GM04504 (cell line): ENCODE measurements around the gene SFRP5.
A peak's percentile ranks its signal among the peaks of the same experiment; 100 is the strongest.

Source experiments
- DNase-seq: peaks from one replicate; pipeline ENCODE4 v3.0.0-alpha.2; 2012; ENCODE audit warnings: low read depth

The SFRP5 gene, protein sequence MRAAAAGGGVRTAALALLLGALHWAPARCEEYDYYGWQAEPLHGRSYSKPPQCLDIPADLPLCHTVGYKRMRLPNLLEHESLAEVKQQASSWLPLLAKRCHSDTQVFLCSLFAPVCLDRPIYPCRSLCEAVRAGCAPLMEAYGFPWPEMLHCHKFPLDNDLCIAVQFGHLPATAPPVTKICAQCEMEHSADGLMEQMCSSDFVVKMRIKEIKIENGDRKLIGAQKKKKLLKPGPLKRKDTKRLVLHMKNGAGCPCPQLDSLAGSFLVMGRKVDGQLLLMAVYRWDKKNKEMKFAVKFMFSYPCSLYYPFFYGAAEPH

DNA sequence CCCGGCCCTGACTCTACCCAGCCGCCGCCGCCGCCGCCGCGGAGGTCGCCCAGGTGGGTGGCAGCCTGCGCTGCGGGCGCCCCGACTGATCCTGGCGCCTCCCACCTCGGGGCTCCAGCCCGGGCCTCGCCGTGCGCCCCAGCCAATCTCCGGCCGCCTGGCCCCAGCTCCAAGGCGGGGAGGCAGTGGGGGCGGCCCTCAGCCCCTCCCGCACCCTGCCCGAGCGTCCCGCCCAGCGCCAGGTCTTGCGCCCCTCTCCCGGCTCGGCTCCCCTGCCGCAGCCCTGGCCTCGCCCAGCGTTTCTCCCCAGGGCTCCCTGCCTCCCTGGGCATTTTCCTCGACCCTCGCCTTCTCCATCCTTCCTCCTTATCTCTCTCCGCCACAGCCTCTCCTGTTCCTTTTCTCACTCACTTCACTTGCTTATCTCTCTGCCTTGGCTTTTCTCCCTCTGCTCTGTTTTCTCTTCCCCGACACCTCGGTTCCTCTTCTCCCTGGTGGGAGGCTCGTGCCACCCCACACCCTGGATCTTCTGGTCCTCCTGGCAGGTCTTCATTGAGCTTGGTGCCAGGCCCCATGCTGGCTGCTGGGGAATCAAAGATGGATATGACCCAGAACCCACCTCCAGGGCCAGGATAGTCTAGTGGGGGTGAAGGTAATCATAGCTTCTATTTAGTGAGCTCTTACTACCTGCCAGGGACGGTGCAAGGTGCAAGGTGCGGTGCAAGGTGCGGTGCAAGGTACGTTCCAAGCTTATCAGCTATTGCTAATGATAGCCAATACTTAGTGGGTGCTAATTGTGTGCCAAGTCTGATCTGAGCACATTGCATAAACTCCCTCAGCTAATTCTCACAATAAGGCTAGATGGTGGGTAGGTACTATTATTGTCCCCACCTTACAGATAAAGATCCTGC is at the start of gene SFRP5:
Gene SFRP5 (minus strand): TSS at position 87 of the 911 bp plus-strand sequence. CDS start 166 bp downstream, outside the sequence.
- DNase-seq: no peak

DNA sequence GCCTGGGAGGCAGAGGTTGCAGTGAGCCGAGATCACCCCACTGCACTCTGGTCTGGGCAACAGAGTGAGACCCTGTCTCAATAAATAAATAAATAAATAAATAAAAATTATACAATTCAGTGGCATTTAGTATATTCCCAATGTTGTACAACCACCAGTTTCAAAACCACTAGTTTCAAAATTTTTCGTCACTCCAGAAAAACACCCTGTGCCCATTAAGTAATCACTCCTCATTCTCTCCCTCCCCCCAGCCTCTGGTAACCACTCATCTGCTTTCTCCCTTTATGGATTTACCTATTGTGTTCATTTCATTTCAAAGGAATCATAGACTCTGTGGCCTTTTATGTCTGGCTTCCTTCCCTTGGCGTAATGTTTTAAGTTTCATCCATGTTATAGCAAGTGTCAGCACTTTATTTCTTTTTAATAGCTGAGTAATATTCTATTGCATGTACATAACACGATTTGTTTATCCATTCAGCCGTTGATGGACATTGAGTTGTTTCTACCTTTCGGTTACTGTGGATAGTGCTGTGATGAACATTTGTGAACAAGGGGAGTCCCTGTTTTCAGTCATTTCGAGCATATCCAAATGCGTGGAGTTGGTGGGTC is 48.4 kb upstream of the SFRP5 start:
- no peak for DNase-seq

DNA sequence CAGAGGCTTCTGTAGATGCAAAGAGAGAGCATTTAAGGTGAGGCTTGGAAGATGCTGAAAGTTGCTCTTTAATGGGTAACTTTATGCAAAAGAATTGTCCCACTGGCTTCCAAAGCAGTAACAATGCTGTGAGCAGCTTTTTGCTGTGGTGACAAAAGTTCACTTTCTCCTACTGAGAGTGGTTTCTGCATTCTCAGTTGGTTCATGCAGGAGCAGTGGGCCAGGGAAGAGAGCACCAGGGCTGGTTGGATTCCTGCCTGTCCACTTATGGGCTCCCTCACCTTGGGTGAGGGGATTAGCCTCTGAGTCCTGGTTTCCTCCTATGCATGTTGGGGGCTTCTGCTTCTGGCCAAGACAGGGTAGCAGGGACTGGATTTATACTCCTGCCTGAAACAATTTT is 46.8 kb upstream of the SFRP5 start:
- no peak for DNase-seq

DNA sequence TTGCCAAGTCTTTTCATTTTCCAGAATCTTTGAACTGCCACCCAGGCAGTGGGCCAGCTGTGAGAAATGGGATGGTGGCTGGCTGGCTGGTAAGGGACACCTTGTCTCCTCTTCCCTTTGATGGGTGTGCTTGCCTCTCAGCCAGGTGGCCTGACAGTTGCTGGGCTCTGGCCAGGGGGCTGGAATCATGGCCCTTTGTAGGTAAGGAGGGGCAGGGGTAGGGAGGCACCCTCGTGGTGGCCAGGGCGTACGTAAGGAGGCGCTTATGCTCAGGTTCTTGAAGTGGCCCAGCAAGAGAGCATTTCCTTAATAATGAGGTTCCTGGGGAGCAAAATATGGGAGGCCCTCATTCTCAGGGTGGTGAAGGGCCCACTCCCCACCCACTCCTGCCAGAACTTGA is 44.8 kb upstream of the SFRP5 start:
- no peak for DNase-seq

DNA sequence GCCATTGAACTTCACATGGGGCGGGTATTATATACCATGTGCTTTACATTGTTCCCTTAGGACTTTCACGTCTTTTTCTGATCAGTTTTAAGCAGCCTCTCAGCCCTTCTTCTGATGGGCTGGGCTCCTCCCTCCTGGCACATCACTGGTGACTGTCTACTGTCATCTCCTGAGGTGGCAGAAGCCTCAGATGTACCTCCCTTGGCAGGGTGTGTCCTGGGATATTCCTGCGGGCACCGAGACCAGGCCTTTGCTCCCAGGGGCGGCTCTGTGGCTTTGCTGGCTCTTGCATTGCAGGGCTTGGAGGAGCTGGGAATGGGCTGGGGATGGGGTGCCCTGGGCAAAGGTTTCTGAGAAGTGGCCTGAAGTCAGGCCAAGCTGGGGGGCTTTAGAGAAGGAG is 43.2 kb upstream of the SFRP5 start:
- no peak for DNase-seq

DNA sequence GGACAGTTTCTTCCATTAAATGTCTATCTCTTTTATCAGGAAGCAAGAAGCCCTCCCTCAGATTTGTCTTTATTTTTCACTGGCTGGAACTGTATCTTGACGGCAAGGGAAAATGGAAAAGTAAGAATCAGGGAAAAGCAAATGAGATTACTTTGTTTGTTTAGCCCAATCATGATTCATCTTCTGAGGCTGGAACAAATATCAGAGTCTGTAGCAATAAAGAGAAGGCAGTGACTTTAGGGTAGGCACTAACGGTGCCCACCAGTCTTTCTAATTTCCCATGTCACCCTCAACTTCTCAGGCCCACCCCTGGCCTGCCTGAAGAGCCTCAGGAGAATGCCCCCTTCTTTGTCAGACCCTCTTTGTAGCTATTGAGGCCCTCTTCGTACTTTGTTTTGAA is 41.5 kb upstream of the SFRP5 start:
- no peak for DNase-seq

DNA sequence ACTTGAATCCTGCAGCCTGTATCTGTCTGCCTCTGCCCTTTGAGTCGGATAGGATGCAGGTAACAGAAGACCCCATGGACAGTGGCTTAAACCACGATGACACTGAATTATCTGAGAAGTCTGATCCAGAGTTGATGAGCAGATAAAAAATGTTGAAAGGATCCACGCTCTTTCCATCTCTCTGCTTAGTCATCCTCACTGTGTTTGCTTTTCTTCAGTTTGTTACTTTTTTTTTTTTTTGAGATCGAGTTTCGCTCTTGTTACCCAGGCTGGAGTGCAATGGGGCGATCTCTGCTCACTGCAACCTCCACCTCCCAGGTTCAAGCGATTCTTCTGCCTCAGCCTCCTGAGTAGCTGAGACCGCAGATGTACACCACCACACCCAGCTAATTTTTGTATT is 40.9 kb upstream of the SFRP5 start:
- no peak for DNase-seq

DNA sequence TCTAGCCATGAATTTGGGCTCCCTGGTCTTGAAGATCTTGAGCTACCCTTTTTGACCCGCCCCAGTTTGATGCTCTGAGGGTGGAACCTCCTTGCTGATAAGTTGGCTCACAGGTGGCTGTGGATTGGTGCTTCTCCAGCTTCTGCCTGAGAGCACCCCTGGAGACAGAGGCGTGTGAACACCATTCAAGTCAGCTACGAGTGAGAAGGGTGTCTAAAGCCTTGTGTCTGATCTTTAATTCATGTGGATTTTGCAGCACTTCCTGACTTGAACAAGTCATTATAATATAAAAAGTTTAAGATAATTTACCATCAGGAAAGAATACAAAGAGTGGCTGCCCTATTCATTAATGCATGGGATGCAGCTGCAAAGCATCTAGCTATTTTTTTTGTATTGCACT is 40.2 kb upstream of the SFRP5 start:
- no peak for DNase-seq

DNA sequence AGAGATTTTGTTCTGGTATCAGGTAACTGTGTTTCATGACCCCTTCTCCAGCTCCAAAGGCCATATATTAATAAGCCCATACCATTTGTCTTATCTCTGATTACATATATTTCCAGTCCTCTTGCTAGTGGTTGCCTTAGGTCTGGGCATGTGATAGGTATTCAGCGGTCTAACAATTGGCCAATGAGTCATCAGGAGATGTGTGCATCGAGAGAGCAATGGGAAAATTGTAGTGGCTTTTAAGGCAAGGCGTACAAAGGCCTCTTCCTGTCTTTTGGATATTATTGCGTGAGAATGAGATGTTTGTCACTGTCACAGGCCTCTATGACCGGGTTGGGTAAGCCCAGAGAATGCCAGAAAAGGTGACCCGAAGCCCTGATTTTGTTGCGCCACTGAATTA is 38.6 kb upstream of the SFRP5 start:
- DNase-seq: no peak

DNA sequence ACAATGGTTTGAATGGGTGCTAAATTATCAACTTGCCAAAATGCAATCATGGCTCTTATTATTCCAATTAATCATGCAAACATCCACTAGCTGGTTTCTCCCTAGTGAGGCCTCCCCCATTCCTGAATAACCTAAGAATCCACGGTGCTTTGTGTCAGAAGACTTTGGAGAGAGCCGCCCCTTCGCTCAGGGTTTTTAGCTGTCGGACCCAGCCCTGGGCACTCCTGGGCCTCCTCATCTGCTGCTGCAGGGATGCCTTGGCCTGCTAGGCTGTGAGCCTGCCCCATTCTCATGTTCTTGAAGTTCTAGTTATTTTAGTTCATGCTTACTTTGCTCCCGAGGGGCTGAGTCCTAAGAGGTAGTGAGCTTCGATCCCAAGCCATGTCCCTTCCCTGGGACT is 34.1 kb upstream of the SFRP5 start:
- DNase-seq: no peak

DNA sequence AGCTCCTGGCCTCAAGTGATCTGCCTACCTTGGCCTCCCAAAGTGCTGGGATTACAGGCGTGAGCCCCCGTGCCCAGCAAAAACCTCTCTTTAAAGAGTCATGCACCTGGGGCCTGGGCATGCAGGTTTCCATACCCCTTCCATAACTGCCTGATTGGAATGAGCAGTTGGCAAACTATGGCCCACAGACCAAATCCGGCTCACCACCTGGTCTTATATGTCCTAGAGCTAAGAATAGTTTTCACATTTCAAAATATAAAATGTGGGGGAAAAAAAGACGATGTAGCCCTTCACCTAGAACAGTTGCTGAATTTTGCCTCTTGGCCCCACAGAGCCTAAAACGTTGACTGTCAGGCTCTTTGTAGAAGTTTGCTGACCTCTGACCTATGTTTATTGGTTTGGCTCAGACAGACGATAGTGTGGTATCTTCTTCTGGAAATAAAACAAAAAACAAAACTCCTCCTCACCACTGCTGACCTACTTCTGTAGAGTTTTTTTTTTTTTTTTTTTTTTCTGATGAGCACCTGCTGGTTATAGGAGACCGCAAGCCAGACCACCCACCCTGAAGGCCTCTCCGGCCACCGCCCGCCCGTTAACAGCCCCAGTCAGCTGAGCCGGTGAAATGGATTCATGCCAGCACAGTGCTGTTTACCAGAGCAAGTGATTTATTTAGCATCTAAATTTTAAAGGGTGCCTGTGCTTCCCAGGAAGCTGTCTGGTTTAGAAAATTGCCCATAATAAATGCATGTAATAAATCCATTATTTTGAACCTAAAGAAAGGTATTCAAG is 33.5 kb upstream of the SFRP5 start:
- DNase-seq: no peak

DNA sequence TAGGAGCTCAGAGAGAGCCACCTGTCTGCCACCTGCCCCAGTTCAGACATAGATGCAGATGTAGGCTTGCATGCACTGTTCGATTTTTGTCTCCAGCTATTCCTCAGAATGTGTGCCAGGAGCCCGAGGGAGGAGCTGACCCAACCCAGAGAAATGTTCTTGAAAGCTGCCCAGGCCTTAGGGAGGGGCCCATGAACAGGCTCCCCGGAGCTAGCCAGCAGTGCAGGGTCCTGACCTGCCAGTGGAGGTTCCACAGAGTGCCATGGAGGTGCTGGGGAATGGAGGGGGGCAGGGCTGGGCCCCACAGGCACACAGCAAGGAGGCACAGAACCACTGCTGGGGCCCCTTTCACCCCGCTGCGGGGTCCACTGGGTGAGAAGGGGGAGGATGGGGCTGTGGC is 29.6 kb upstream of the SFRP5 start:
- no peak for DNase-seq

DNA sequence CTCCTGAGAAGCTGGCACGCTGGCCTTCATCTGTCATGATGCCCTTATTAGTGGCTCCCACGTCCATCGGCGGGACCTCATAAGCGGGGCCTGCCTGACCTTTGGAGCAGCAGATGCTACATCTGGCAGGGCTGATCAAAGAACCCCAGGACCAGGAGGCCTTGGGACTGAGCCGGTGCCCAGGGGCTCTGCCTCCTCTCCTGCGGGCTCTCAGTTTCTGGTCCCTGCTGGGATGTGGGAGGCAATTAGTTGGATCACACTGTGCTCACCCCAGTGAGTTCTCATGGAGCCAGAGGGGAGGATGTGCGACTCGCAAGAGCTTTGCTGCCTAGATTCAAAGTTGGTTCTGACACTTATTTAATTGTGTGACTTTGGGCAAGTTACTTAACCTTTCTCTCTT is 28.7 kb upstream of the SFRP5 start:
- no peak for DNase-seq

DNA sequence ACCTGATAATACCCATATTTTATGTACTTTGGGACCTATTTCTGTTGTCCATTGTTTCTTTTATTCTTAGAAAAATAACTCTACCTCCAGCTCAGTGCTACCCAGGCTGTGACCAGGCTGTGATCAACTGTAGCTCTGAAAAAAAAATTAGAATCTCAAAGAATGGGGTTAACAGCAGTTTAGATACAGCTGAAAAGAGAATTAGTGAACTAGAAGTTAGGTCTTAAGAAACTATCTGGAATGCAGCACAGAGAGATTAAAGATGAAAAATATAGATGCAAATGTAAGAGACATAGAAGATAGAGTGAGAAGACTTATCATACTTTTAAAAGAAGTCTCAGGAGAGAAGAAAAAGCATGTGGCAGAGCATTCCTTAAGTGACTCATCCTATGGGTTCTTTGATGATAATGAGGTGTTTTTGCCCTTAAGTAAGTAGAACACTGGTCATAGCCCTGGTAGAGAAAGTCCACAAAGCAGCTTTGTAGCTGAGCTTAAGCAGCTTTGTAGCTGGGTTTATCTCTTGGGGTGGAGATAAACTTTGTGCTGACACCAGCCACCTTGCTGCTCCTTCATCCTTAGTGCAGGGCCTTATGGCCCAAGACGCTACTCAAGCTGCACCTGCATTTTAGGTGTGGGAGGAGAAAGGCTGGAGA is 27.3 kb upstream of the SFRP5 start:
- DNase-seq: no peak

DNA sequence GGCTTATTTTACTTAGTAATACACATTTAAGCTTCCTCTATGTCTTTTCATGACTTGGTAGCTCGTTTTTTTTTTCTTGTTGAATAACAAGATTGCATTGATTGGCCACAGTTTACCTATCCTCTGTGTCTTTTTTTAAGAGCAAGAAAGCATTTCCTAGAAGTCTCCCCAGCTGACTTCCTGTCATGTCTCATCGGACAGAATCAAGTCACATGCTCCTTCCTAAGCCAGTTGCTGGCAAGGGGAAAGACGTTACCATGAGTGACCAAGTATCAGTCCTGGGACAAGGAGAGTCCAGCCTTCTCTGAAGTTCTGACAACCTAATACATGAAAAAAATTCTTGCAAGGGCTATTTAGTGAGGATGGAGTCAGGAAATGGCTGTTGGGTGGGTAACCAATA is 24.9 kb upstream of the SFRP5 start:
- no peak for DNase-seq

DNA sequence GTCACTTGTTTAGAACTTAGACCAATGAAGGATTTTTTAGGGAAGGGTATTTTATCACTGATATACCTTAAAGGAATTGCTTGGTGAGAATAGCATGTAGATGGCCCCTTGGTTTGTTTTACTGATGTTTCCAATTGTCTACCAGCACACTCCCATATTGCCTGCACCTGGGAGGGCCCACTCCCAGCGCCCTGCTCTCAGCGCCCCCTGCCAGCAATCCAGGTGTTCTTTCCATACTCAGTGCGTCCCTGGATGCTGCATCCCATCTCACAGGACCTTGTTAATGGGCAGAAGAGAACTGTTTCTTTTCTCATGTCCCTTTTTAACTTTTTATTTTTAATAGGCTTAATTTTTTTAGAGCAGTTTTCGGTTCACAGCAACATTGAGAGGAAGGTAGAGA is 24.1 kb upstream of the SFRP5 start:
- DNase-seq: no peak

DNA sequence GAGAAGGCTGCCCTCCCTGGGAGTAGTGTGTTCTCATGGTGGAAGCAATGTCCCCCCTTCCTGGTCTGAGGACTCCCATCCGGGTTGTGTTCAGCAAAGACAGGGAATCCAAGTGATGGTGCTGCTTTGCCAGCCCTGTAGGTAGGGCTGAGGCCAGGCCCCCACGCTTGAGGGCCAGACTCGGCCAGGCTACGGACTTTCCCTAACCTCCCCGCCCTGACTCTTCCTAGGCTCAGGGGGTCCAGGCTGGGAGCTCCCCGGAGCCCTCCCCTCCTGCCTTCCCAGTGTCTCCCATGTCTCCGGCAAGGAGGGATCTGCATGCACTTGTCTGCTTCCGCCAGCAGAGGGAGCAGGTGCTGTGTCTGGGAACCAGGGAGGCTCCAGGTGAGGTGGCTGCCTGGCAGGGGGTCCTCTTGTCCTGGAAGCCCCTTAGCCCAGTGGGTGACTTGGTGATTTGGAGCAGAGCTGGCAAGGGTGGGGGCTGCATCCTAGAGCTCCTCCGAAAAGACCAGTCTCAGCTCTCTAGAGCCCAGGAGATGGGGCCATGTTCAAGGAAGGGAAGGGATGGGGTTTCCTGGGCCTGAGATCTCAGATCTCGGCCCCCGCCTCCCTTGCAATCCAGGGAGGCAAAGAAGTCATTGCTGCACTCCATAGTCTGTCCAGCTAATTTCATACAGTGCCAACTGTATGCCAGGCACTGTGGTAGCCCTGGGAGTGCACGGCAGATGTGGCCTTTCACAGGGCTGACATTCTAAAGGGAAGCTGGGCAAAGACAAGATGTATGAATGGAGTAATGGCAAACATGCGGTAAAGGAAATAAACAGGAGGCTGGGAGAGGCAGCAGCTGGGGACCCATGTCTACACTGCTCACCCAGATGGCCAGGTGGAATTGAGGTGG is 20.3 kb upstream of the SFRP5 start:
- DNase-seq: peak; percentile 16

DNA sequence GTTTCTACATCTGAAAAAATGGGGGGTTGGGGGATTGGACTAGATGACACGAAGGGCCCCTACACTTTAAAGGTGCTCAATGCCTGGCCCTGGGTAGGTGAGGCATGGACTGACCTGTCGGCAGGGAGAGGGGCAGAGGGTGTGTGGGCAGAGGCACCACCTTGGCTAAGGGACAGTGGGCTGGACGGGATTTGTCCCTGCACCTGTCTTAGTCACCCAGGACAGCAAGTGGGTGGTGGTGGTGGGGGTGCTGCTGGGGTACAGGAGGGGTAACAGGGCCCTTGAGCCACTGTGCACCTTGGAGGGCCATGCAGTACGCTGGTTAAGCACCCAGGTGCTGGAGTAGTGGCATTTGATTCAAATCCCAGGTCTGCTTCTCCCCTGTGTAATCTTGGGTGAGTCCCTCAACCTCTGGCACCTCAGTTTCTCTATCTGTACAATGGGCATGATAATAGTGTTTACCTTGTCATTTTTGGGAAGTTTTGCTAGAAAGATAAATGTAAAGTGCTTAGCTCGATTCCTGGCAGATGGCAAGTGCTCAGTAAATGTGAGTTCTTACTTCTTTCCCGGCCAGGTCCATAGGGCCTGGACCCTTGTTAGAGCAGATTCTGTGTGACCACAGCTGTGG is 18.1 kb upstream of the SFRP5 start:
- no peak for DNase-seq

DNA sequence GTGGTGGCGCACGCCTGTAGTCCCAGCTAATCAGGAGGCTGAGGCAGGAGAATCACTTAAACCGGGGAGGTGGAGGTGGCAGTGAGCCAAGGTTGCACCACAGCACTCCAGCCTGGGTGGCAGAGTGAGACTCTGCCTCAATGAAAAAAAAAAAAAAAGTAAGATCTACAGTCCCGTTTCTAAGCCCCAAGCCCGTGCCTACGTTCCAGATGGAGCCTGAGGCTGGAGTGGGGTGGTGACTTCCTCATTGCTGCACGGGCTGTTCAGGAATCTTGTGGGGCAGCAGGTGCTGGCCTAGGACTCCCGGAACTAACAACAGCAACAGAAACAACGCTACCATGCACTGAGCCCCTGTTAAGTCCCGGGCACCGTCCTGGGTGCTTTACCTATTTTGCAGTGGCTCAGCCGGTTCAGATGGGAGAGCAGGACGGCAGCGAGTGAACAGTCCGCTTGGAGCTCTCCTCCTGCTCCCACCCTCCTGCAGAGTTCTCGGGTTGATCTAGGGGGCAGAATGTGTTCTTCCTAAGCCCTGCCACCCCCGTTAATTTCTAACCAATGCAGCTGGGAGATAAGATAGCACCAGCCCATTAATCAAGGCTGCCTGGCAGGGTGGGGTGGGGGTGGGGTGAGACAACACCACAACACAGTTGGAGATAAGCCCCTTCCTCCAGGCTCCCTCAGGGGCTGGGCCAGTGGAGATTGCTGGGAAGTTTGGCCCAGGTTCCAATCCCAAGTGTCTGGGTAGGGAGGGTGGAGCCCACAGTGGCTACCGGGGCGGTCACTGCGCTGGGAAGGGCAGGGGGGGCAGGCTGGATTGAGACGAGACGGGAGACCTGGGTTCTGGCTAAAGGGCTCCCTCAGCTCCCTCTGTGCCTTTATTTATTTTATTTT is 17.0 kb upstream of the SFRP5 start:
- no peak for DNase-seq
